Spleen (tissue), 7 donors: Measurements from ENCODE around the gene PRR14.

Experiments used
- CTCF ChIP-seq, 11 experiments: fragments of 200-600 bp in 7 of 11; fragments of 450-650 bp in 4 of 11; sonication (generic) in 4 of 11; IDR thresholded peaks in 8 of 11; conservative IDR thresholded peaks in 3 of 11; 1 replicate in 7 of 11; 2 replicates in 4 of 11; pipeline versions ENCODE4 v1.4.0 to v1.8.0; 2016 to 2021; ENCODE audit warnings: antibody characterized with exemption in 11 of 11, inconsistent platforms in 4 of 11, mild to moderate bottlenecking in 1 of 11
- POLR2A ChIP-seq, 3 donors: fragments of 450-650 bp; IDR thresholded peaks; one replicate each; pipeline ENCODE4 v1.5.1; 2017; ENCODE audit warnings: antibody characterized with exemption in 3 of 3, mild to moderate bottlenecking in 1 of 3
- POLR2AphosphoS5 ChIP-seq, 3 donors: sonication (generic); formaldehyde crosslinking; IDR thresholded peaks; one replicate each; pipeline ENCODE4 v1.5.1; 2017; ENCODE audit warnings: antibody characterized with exemption in 3 of 3
- donor health status: DM: no; HTN: no; CAD: no; lungs with moderate emphysema.
- donor health status: DM: no; HTN: no; CAD: no.
- donor health status: DM: no; HTN: no; CAD: no.

- no peak for TF ChIP-seq POLR2A (IDR thresholded peaks at IDR 0.05)
- no peak for TF ChIP-seq CTCF (IDR thresholded peaks at IDR 0.05 in 8 of 11, conservative IDR thresholded peaks at IDR 0.05 in 3 of 11)
- TF ChIP-seq POLR2AphosphoS5 (IDR thresholded peaks at IDR 0.05) = no peak
These were observed 24.5 kb upstream of the PRR14 start for GRCh38 chr16:30626236-30626635.
